Endometrial microvascular endothelial cells (primary cell): Measurements from ENCODE around the gene MCC. TPM values are rescaled to one million over a fixed set of nuclear protein-coding genes. Genes with fewer than 3 reads are reported as not detected.

Experiments used
- in situ Hi-C: cut with HindIII; loops from 2 replicates; pipeline ENCODE4 v1.10.0; 2017; ENCODE audit warnings: low sequenced_read_pairs, low pct_unique_long_range_greater_than_20kb; ENCODE audit errors: inconsistent ontology term
- total RNA-seq: library from RNA; depleted of rRNA; stranded (reverse); fragments of >200 nt; gene quantifications from one replicate; pipeline ENCODE4 v1.2.3, GENCODE V29; 2015; ENCODE audit errors: inconsistent ontology term

Gene MCC
- total RNA-seq, 1 donor from 2014 or later, result 39.8 TPM

DNA sequence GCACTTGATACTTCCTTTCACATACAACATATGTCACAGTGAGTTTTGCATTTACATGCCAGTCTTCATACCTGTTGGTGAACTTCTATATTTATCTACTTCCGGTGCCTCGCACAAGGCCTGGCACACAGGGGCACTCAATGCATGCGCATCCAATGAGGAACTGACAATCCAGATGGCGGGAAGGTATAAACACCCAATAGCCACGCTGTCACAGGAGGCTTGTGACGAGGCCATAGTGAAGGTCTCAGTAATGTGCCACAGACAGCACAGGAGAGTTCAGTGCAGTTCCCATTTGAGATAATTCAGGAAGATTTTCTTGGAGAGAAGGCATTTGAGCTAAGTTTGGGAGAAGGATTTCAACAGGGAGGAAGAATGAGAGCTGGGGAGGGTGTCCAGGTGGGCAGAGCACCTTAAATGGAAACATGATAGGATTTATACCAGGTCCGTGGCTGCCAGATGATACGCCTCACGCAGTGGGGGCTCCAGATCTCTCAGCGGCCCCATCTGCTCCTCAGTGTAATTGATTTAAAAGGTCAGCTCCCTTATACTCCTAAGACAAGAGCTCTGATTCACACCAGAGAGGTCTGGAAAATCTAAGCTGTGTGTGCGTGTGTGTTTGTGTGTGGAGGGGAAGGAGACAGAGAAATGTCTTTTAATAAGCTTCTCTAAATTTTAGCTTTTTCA lies 305.5 kb downstream of the MCC start:
- in situ Hi-C loops, result no loop called here

DNA sequence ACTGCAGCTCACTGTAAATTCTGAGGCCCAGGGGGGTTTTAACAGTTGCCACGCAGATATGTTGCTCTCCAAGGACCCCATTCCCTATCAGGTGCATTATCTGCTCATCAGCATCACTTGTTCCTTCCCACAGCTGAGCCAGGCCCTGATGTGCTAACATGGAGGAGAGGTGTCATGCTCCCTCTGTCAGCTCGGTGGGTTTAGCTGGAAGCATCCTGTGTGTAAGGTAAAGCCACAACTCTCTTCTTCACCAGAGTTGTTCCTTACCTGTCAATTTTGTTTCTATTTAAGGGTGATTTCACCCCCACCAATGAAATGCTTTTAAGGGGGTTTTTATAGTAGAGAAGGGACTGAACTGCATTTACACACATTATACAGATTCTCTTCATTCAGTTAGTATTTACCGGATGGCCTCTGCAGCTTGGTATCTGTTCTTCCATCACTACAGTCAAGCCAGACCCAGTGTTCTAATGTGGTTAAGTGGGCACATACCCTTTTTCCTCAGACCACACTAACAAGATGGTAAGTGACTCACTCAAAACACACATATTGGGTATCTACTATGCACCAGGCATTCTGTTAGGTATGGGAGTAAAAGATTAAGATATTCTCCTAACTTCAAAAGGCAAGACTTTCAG lies 306.3 kb downstream of the MCC start:
- in situ Hi-C loops, result no loop called here

DNA sequence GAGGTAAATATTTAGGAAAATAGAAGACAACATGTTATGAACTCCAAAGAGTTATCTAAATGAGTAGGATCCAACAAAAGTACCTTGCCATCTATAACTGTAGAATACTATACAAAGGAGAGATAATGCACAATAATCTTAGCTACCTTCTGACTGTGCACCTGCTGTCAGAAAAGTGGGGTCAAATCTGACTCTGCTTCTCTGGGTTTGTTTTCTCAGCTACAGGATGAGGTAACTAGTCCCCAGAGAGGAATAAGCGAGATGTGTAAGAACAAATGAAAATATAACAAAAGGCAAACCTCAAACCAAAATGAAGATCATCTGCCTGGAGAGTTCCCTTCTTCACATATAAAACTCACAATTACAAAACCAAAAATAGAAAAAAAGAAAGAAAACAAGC lies 306.8 kb downstream of the MCC start:
- in situ Hi-C loops, result no loop called here

DNA sequence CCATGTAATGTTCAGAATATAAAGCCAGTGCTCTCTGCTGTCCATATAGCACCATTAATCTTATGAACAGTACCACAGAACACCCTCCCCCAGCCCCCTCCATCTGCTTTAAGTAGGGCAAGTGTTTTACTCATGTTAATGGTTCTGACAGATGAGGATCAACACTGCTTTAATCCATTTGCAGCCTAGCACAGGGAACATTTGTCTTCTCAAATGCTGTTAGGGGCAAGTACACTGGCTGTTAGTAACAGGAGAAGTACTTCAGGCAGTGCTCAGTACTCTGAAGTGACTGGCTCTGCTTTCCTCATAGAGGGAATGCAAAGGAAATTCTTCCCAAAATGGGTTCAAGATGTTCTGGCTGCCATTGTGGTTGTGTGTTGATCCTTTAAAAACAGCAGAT lies 309.1 kb downstream of the MCC start:
- in situ Hi-C loops, result no loop called here

DNA sequence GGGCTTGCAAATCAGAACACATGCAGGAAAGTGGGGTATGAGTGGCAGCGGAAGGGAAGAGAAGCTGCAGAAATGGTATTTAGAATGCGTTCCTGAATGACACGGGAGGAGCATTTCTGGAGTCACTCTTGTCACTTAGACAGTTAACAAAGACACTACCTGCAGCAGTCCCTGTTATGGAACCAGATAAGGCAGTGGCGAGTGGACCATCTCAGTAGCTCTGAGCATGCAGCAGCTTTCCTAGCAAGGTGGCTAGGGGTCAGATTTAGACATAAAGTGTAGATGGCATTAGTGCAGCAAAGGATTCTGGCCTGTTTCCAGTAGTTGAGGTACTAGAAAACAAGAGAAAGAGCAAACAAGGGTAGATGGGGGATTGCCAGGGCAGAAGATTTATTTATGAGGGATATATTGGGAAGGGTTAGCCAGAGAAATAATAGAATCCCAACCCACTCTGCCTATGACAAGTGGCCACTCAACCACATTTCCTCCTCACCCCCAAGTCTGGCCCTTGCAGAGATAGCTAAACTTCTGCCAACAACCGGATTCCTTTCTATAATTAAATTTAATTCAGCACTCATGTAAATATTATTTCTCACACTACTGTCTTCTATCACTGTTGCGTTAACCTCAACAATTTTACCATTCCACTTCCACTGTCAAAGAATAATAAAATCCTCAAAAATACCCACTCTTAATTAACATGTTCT lies 310.0 kb downstream of the MCC start:
- in situ Hi-C loops, result no loop called here

DNA sequence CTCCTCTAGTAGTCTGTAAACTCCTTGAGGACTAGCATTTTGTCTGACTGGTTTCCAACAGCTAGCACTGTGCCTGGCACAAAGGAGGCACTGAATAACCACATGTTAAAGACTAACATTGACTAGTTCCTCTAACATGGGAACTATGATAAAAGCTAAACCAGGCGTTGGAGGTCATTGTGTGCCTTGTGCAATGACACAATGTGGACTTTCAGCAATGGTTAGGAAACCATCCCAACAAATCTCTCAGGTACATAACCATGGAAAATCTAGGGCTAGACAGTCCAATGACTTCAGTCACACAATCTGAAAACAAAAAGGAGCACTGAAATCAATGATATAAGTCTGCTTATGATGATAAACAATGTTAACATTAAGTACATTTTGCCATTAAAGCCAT lies 311.0 kb downstream of the MCC start:
- in situ Hi-C loops, result no loop called here

DNA sequence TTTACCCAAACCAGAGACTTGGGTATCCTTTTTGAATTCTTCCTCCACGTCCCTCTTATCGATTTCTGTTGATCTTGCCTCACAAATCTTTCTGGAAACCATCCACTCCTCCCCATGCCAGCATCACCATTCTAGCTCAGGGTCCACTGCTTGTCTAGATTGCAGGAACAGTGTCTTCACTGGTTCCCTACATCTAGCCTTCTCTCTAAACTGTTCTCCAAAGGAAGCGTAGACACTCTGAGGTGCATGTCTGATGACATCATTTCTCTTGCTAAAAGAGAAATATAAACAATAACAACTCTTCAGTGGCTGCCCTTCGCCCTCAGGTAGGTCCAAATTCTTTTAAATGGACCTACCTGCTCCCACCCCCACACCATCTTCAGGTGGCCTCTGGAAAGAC lies 311.5 kb downstream of the MCC start:
- in situ Hi-C loops, result no loop called here

DNA sequence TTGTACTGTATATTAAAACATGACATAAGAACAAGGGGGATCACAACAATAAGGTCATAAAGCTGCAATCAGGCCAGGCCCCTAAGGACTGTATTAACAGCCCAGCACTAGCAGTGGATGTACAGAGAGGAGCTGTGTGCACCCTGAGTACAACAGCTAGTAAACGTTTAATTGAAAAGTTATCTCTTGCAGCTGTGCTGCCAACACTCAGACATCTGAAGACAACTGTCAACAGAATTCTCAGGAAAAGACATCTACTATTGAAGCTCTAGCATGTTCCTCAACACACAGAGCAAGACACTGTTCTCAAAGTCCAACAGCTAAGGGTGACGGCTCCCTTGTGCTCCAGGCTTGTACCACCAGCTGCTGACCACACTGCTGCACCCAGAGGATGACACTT lies 312.1 kb downstream of the MCC start:
- in situ Hi-C loops, result no loop called here

DNA sequence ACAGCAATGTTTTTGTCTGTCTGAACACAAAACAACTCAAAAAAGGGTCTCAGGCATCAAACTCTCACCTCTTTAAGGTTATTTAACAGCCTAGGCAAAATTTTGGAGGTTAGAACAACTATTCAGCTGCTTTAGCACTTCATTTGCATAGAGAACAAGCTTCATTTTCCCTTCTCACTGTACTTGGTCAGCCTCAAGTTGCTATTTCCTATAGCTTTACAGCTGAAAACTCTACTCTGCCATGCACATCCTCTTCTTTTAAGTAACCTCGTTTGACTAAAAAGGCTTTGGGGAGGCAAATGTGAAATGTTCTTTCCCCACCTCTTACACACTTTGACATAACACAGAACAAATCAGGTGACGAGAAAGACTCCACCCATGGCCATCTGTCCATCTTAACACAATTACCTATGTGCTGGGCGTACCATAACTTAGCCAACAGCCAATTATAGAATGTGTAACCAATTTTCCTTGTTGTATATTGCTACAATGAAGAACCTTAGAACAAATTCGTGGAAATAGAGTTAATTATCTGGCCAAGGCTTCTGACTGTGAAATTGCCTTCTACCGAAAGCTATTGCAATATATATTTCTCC lies 315.9 kb downstream of the MCC start:
- in situ Hi-C loops, result no loop called here

DNA sequence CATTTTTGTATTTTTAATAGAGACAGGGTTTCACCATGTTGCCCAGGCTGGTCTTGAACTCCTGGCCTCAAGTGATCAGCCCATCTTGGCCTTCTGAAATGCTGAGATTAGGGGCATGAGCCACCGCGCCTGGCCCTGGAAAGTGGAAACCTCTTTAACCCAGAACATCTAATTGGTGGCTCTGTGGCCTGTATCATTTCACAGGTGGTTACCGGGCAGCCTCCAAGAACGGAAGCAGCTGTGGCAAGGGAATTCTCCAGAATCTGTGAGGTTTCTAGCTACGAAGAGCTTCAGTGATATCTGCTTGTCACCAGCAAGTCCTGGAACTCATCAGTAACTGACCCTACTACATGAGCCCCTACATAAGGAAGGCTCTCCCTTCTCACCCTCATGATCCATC lies 316.7 kb downstream of the MCC start:
- in situ Hi-C loops, result no loop called here

DNA sequence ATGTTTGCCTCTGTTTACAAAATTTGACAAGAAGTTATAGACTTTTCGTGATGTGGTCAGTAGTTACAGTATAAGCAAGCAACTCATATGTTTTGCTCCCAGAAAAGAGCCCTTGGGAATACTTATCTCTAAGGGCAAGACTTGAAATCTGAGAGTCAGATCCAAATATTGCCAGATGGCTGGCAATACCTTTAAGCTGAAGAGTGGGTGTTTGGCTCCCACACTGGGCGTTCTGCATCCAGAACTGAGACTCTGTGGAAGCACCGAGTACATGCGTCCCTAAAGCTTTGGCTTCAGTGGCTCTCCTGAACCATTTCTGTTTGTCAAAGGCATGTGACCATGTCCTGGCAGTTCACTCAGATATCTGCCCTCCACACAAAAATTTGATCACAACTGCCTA lies 317.5 kb downstream of the MCC start:
- in situ Hi-C loops, result no loop called here

DNA sequence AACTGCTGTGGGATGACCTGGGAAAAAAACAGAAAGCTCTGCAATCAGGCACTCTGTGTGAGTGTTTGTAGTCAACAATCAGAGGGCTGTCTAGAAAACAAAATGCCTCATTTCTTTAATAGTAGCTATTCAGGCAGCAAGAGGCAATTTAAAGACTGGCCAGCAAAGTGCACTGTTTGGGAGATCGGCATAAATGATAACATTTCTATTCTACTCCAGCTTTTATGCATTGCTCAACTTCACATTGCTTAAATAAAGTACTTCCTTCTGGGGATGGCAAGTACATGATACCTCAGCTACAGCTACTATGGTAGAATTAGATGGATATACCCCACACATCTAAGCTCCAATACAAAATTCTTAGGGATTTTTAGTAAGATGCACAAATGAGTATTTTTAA lies 318.5 kb downstream of the MCC start:
- in situ Hi-C loops, result no loop called here

DNA sequence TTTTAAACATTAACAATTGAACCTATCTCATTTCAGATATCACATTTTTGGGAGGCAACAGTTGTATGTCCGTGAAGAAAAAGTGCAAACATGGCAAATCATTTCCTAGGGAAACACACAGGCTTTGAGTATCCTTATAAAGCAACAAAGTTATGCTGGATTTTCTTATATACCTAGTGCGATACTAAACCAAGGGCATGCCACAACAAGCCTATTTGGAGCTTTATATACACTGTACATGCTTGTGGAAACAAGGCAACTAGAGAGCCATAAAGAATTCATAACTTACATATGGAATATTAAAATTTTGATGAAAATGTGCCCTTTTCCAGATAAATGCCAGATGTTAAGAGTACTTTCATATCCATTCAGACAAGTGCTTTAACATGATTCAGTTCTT lies 320.3 kb downstream of the MCC start:
- in situ Hi-C loops, result no loop called here

DNA sequence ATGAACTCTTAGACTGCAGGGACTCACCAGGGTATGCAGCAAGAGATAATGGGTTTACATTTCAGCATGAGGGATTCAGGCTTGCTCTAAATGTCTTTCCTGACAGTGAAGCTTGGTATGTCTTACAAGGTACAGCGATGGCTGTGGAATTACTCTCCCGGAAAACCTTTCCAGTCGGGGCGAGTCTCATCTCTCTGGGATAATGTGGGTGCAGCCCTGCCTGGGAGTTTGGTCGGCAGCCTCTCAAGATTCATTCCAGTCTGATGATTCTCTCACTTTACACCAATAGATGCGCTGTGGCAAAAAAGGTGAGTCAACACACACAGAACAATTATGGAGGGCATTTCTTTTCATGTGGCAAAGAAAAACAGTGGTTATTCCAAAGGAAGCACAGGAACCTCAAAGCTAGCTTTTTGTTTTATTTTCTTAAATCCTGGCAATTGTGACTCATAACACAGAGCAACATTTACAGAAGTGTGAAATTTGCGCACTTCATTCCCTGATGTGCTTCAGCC lies 321.3 kb downstream of the MCC start:
- in situ Hi-C loops, result no loop called here

DNA sequence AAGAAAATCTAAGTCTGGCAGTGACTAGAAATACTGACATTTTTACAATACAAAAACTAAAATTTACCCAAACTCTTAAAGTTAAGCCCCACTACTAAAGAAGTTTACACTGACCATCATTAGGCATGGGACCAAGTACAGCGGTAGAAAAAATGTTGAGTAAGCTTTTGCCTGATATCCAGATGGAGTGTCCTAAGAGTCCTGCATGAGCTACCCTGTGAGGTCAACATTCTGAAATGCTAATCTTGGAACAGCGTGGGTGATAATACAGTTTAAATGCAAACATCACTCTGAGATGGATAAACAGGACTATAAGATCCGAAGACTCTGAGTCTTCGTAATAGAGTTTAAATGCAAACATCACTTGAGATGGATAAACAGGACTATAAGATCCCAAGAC lies 322.0 kb downstream of the MCC start:
- in situ Hi-C loops, result no loop called here

DNA sequence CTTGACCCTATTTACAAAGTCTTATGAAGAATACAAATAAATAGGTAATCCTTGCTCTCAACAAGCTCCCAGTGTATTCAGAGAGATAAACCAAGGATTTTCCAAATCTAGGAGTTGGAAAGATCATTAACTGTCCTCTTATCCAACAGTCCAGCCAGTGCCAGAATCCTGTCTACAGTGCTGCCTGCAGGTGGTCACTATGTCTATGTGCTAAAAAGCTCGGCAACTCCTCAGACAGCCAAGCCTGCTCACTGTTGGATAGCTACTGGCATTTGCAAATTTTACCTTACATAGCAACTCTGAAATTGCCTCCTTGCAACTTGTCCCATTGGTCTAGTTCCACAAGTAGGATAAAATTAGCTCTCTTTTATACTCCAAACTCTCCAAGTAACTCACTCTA lies 324.2 kb downstream of the MCC start:
- in situ Hi-C loops, result no loop called here

DNA sequence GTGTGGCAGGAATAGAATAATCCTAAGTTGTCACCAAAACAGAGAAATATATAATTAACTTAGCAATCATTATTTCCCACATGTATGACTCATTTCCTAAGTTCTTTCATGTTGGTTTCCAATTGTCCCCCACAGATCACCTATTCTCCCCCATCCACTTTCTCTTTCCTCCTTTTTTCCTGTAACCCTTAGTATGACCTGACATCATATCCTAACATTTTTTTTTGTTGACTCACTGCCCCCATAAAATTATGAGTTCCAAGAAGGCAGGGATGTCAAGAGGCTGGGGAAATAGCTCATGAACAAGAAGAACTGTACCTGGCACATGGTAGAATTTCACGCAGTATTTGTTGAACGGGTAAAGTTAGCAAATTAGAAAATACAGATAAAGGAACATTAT lies 324.9 kb downstream of the MCC start:
- in situ Hi-C loops, result no loop called here

DNA sequence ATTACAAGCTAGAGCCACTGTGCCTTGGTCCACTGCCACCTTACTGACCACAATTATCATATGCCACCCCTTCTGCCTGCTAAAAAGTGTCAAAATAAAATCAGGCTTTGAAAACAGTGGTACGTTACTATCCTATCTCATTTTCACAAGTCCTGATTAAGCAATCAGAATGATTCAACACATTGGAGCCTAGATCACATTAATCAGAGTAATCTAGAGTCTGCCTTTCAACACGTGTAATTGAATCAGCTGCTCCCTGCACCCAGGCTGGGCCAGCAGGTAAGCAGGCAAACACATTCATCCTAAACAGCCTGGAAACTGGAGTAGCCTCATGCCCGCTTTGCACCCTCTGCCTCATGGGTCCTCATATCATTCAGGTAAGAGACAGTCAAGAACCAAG lies 325.5 kb downstream of the MCC start:
- in situ Hi-C loops, result no loop called here

DNA sequence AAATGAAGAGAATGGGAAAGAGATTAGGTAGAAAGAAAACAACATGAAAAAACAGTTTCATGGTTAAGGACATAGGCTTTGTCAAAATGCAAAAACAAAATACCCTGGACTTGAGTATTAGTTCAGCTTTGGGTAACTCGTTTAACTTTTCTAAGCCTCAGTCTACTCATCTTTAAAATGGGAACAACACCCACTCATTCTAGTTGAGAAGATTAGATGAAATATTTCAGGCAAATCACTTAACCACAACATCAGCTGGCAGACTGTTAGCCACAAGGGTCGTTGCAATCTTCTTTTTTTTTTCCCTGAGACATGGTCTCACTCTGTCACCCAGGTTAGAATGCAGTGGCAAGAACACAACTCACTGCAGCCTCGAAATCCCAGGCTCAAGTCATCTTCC lies 326.0 kb downstream of the MCC start:
- in situ Hi-C loops, result no loop called here

DNA sequence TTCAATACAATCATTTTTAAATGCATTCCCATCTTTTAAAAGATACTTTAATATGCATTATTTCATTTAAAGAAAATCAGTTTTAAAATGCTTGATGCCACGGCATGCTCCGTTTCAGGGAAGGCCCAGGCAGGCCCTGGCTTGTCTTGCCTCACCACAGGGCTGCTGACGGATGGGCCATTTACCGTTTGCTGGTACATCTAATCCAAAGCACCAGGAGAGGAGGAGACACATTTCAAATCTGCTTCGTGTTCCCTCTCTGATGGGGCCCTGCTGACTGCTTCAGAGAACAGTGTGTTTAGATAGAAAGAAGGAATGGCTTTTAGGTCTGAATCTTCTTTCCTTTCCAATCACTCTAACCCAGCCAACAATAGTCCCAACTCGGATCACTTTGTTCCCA lies 326.4 kb downstream of the MCC start:
- in situ Hi-C loops, result no loop called here
